Ascending aorta (tissue), 2 donors: Measurements from ENCODE around the gene ACD. TPM values are rescaled to one million over a fixed set of nuclear protein-coding genes. Genes with fewer than 3 reads are reported as not detected.

Experiments used
- DNase-seq, 2 donors: peaks; one replicate each; pipeline ENCODE4 v3.0.0-alpha.2; 2019; ENCODE audit warnings: low spot score in 2 of 2
- H3K27ac ChIP-seq, 2 donors: fragments of 200-600 bp; sonication (generic); one replicate each; pipeline ENCODE4 v1.5.1; 2016 to 2017; ENCODE audit warnings: mild to moderate bottlenecking in 1 of 2
- H3K27me3 ChIP-seq: fragments of 200-600 bp; sonication (generic); one replicate; pipeline ENCODE4 v1.5.1; 2017
- H3K36me3 ChIP-seq, 2 donors: fragments of 200-600 bp; sonication (generic); one replicate each; pipeline ENCODE4 v1.5.1; 2016
- H3K4me1 ChIP-seq, 2 donors: fragments of 200-600 bp; sonication (generic); one replicate each; pipeline ENCODE4 v1.5.1; 2016 to 2017; ENCODE audit warnings: mild to moderate bottlenecking in 1 of 2
- H3K4me3 ChIP-seq, 2 donors: fragments of 200-600 bp; sonication (generic); one replicate each; pipeline ENCODE4 v1.5.1; 2016 to 2017; ENCODE audit warnings: mild to moderate bottlenecking in 1 of 2
- H3K9me3 ChIP-seq, 2 donors: fragments of 200-600 bp; sonication (generic); one replicate each; pipeline ENCODE4 v1.5.1; 2016
- CTCF ChIP-seq, 3 experiments: fragments of 200-600 bp in 2 of 3; fragments of 450-650 bp in 1 of 3; sonication (generic) in 2 of 3; IDR thresholded peaks; one replicate each; pipeline ENCODE4 v1.5.1; 2016 to 2019; ENCODE audit warnings: antibody characterized with exemption in 3 of 3, mild to moderate bottlenecking in 1 of 3, moderate library complexity in 1 of 3
- intact Hi-C: fragments of 100-400 bp; cut with DNase I; formaldehyde crosslinking; loops from one replicate; pipeline ENCODE4 v1.15.1; 2023
- total RNA-seq: library from RNA; depleted of rRNA; stranded (reverse); fragments of >200 nt; gene quantifications from one replicate; pipeline ENCODE4 v1.1.0, GENCODE V29; 2016

The ACD gene
- total RNA-seq, 1 donor from 2014 or later = 14.5 TPM

DNA sequence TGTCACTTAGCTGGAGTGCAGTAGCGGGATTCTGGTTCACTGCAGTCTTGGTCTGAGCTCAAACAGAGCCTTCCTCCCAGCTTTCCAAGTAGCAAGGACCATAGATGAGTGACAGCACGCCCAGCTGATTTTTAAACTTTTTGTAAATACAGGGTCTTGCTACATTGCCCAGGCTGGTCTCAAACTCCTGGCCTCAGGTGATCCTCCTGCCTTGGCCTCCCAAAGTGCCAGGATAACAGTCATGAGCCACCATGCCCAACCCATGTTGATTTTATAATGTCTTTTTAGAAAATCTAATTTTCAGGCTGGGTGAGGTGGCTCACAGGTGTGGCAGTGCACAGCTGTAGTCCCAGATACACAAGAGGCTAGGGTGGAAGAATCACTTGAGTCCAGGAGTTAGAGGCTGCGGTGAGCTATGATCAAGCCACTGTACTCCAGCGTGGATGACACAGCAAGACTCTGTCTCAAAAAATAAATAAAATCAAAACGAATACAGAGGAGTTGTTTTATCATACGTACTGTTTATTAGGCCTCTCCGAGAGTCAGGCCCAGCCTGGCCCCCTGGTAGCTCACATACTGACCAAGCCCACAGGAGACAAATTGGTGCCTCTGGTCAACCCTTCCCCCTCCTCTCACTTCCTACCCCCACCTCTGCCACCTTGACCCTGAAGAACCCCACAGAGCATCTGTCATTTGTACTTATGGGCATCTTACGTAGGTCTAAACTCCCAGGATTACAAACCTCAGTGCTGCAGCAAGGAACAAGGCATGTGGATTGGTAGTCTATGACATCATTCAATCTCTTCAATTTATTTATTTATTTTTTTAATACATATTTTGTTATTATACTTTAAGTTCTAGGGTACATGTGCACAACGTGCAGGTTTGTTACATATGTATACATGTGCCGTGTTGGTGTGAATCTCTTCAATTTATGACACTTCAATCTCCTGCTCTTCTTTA, 20.2 kb upstream of the ACD start:
- no peaks in the 10 kb centered on the region for H3K27me3 ChIP-seq
- no peak overlapping the region for H3K27ac ChIP-seq
- H3K9me3 ChIP-seq = no peaks in the 10 kb centered on the region
- H3K4me3 ChIP-seq = no peak overlapping the region
- intact Hi-C loops = no loop called here
- TF ChIP-seq CTCF (IDR thresholded peaks at IDR 0.05) = no peak
- DNase-seq = no peak
- no peaks in the 10 kb centered on the region for H3K4me1 ChIP-seq
- H3K36me3 ChIP-seq = peaks cover 19 to 30% of the 10 kb centered on the region in 2 donors

DNA sequence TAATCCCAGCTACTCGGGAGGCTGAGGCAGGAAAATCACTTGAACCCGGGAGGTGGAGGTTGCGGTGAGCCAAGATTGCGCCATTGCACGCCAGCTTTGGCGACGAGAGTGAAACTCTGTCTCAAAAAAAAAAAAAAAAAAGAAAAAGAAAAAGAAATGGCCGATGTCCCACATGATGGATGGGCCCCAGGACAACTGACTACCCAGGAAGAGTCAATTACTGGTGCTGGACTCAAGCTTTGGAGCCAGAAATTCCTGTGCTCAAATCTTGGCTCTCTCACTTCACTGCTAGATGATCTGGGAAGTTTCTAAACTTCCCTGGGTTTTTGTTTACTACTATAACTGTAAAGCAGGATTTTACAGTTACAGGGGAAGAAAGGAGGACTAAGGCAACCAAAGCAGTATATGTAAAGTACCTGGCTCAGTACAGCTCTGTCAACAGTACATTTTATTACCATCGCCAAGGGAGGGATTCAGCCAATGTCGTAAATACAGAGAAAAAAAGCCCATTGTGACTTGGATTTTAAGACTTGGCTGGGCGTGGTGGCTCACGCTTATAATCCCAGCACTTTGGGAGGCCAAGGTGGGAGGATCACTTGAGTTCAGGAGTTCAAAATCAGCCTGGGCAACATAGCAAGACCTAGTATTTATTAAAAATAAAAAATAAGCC, 18.4 kb upstream of the ACD start:
- intact Hi-C loops = no loop called here
- no peak for TF ChIP-seq CTCF (IDR thresholded peaks at IDR 0.05)
- no peak overlapping the region for H3K27ac ChIP-seq
- no peaks in the 10 kb centered on the region for H3K4me1 ChIP-seq
- no peak for DNase-seq
- H3K9me3 ChIP-seq = no peaks in the 10 kb centered on the region
- no peaks in the 10 kb centered on the region for H3K27me3 ChIP-seq
- peaks cover 3 to 22% of the 10 kb centered on the region in 2 donors for H3K36me3 ChIP-seq
- no peak overlapping the region for H3K4me3 ChIP-seq

- TF ChIP-seq CTCF (IDR thresholded peaks at IDR 0.05) = no peak
- no peak for DNase-seq
- intact Hi-C loops = no loop called here
Measured at GRCh38 chr16:67677712-67678111, 17.7 kb upstream of the ACD start.

GRCh38 chr16:67676939-67677338, 16.9 kb upstream of the ACD start:
- Histone ChIP-seq H3K4me1 (no peaks in the 10 kb centered on the region), H3K9me3 (no peaks in the 10 kb centered on the region), H3K27ac (no peak overlapping the region), H3K36me3 (peaks cover 2 to 13% of the 10 kb centered on the region in 2 donors), H3K4me3 (no peak overlapping the region), H3K27me3 (no peaks in the 10 kb centered on the region)
- no peak for TF ChIP-seq CTCF (IDR thresholded peaks at IDR 0.05)
- no peak for DNase-seq
- intact Hi-C loops = no loop called here

More at GRCh38 chr16:67677712-67678111, 17.7 kb upstream of the ACD start:
- Histone ChIP-seq H3K36me3 (peaks cover 2 to 14% of the 10 kb centered on the region in 2 donors), H3K9me3 (no peaks in the 10 kb centered on the region), H3K27me3 (no peaks in the 10 kb centered on the region), H3K27ac (no peak overlapping the region), H3K4me3 (no peak overlapping the region), H3K4me1 (no peaks in the 10 kb centered on the region)

DNA sequence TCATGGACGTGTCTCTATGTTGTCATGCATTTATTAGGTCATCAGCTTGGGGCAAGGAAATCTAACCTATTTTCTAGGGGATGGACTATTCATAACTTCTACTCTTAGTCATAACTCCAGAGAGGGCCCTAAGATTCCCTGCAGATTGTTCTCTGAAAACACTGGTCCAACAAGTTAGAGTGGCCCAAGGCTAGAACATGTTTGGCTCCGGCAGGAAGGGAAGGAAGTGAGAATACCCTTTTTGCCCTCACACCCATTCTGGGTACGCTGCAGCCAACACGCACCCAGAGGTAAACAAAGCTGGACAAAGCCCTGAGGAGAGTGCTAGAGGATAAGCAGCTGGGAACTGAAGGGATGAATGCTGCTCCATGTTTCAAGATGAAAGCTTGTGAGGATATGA, 16.5 kb upstream of the ACD start:
- TF ChIP-seq CTCF (IDR thresholded peaks at IDR 0.05) = no peak
- Histone ChIP-seq H3K27ac (no peak overlapping the region), H3K4me1 (no peaks in the 10 kb centered on the region), H3K4me3 (no peak overlapping the region), H3K9me3 (no peaks in the 10 kb centered on the region), H3K36me3 (peaks cover 2 to 10% of the 10 kb centered on the region in 2 donors), H3K27me3 (no peaks in the 10 kb centered on the region)
- intact Hi-C loops = no loop called here
- DNase-seq = no peak
